Stimulated activated CD8-positive, alpha-beta memory T cell treated with anti-CD3 and anti-CD28 coated beads, Interleukin-15, amount 100 ng/mL, for 4 hours (primary cell): ENCODE results near the gene SPG7.
"Not testable (repeated sequence)": the region's sequence is repeated elsewhere in the genome, so short reads cannot be mapped to it uniquely, and the experiment has no call there.

Experiments
- DNase-seq, 2 donors: peaks; one replicate each; pipeline ENCODE4 v3.0.0-alpha.2; 2020; ENCODE audit warnings: low read depth in 2 of 2

Gene SPG7

DNA sequence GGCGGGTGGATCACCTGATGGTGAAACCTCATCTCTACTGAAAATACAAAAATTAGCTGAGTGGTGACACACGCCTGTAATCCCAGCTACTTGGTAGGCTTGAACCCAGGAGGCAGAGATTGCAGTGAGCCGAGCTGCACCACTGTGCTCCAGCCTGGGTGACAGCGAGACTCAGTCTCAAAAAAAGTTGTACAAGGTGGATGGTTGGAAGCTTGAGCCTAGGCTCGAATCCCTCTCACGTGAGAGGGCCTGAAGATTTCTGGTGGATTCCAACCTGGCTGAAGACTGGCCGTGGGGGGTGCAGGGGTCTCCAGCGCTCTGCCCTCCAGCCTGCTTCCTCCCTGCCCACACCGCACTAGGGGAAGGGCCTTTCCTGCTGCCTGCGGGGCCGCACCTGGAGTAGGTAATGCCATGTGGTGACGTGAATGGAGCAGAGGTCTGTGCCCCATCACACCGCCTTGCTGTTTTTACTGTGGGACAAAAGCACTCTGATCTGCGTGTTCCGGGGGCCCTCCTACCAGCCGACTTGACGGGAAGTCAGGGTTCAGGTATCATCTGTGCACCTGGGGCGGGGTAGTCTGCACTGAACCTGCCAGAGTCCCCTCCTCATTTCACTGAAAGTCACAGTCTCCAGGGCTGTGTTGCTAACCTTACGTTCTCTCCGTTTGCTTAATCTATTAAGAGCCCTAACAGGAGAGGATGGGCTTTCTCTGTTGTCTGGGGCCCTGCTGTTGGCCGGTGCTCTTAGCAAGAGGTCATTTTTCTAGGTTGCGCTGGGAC, 56.5 kb downstream of the SPG7 start:
- DNase-seq, result no peak

DNA sequence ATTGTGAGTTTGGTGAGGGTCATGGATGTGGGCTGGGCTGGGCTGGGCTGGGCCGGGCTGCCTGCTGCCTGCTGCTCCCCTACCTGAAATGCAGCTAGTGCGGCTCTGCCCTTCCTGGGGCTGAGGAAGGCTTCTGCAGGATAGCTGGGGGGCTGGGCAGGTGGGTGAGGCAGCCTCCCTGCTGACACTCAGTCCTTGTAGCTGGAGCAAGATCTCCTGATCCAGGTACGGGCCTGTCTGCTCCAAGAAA, 57.0 kb downstream of the SPG7 start:
- no peak for DNase-seq

DNA sequence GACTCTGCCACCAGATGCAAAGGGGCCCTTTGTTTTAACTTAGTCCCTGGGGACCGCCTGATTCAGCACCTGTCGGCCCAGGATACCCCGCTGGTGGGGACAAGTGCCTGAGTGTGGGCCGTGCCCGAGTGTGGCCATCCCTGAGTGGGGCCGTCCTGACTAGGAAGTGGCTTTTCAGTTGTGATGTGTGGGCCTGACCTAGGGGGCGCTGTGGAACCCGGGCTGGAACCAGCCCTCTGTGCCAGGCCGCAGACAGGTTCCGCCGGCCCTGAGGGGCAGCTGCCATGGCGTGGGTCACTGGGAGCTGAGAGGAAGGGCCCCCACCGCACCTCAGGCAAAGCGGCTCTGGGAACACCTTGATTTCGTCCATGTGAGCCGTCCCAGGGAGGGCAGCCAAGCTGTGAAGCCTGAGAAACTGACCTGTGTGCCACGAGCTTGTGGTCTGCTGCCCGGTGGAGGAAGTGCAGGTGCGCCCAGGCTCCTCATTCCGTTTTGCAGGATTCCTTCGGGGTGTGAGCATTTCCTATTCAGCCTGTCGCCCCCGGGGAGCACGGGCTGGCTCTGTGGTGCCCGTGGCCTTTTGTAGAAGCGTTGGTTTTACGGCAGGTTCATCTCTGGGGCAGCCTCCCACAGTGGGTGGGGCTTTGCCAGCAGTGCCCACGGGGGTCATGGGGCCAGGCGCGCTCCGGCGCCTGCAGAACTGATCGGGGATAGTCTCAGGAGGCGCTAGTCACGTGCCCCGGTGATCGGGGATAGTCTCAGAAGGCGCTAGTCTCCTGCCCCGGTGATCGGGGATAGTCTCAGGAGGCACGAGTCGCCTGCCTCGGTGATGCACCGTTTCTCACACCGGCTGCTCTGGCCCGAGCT, 57.5 kb downstream of the SPG7 start:
- DNase-seq, result peak in 1 of 2 donors; percentile 16

DNA sequence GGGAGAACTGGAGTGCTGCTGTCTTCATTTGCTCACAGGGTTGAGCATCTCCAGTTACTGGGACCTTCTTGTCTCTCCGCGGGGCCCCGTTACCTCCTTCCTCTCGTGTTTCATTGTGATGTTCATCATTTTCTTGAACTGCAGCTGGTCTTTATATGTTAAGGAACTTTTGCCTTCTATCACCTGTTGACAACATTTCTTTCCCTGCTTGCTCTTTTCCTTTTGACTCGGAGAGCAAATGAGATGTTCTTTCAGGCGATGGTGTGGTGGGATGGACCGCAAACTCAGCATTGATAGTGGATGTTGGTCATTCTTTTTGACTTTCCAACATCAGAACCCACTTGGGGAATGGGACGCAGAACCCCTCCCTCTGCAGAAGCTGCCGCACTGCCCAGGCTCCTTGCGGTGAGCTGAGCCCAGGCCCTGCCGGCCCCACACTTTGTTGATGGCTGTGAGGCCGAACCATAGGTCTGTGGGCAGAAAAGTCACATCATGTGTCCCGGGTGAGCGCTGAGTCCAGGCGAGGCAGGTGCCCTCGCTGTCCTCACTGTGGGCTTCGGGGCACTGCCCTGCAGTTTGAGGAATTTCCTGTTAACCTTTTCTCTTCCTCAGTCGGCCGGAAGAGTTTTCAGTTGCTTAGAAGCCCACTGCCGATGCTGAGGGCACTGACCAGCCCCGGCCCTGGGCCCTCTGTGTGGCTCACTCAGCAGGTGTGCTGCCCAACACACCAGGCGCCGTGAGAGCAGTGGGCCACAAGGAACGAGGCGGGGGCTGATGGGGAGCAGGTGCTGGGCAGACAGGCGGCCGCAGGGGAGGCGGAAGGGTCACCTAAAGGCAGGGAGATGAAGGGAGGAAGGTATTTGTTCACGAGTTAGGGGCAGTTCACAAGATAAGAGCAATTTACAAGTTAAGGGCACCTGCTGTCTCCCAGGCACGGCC, 59.7 kb downstream of the SPG7 start:
- no peak for DNase-seq

DNA sequence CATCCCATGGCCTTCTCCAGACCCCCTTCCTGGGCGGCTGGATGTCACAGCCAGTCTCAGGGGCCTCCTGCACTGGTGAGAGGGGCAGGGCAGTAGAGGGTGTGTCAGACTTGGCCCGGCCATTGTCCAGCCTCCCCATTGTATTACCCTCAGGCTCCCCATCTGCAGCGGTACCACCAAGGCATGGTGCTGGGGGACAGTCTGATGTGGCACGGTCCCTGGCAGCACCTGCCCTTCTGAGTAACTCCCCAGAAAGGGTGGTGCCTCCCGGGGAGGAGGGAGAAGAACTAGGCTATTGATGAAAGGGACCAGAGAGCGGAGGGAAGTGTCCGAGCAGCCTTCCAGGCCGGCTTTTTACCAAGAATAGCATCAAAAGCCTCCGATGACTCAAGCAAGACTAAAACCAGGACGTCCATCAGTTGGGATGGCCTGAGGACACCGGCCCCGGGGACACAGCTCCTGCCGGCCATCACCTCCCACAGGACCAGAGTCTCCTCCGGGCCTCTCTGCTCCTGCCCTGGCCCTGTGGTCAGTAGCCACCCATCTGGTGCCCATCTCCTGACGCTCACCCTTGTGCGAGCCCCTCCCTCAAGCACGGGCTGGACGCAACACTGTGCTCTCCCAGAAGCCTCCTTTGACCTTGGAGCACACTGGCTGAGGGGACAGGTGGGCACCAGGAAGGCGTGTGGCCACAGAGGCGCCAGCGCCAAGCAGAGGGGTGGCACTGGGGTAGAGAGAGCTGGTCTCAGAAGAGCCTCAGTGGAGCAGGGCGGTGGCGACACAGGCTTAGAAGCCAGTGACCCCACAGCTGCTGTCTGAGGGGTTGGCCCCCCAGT, 61.5 kb downstream of the SPG7 start:
- DNase-seq, result no peak

DNA sequence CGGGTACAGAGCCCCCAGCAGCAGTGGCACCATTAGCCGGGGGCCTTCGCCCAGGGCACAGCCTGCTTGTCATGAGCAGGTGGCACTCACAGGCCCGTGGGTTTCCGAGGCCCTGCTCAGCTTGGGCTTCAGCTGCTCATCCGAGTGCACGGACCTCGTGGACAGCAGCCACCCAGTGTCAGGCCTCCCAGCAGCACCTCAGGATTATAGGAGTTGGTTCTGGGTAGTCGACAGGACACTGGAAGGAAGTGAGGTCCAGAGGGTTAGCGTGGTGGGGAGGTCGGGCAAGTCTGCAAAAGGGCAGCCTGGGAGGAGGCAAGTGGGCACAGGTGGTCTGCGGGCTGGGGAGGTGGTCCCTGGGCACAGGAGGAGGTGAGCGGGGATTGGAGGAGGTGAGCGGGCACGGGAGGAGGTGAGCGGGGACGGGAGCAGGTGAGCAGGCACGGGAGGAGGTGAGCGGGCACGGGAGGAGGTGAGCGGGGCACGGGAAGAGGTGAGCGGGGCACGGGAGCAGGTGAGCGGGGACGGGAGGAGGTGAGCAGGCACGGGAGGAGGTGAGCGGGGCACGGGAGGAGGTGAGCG, 62.2 kb downstream of the SPG7 start:
- DNase-seq, result no peak

DNA sequence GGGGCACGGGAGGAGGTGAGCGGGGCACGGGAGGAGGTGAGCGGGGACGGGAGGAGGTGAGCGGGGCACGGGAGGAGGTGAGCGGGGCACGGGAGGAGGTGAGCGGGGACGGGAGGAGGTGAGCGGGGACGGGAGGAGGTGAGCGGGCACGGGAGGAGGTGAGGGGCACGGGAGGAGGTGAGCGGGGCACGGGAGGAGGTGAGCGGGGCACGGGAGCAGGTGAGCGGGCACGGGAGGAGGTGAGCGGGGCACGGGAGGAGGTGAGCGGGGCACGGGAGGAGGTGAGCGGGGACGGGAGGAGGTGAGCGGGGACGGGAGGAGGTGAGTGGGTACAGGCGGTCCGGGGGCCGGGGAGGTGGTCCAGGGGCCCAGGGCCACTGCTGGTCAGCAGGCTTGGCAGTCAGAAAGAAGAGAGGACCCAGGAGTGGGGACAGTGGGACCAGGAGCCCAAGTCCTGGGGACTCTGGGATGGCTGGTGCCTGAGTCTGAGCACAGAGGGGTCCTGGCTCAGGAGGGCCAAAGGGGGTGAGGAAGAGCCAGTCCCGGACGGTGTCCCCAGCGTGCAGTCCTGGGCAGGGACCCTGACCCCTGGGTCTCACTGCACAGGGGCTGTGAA, 62.9 kb downstream of the SPG7 start:
- DNase-seq, result not testable (repeated sequence)

DNA sequence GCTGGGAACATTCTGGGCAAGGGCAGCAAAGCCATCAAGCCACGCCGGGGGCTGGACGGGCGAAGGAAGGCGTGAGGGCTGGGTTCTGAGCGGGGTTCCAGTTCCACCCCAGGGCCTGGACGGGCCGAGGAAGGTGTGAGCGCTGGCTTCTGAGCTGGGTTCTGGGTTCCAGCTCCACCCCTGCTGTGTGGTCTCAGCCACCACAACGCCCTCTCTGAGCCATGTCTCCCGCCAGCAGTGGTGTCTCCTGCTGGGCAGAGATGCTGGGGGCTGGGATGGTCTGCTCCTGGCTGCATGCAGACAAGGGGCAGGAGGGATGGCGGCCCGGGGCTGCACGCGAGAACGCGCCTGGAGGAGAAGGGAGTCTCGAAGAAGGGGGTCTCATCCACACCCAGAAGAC, 63.4 kb downstream of the SPG7 start:
- no peak for DNase-seq

DNA sequence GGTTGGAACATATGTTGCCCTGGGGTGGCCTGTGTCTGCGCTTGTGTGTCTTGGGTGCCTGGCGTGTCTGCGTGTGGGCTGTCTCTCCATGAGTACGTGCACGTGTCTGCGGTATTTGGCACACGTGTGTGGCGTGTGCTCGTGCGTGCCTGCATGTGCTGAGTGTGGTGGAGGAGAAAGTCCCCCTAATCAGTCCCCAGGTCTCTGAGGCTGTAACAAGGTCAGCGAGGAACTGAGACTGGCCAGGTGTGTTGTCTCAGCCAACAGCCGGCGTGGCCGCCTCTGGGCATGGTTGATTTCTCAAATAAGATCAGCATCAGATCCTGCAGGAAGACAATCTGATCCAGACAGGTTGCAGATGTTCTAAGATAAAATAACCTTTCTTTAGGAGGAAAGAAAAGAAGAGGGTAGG, 63.9 kb downstream of the SPG7 start:
- no peak for DNase-seq

DNA sequence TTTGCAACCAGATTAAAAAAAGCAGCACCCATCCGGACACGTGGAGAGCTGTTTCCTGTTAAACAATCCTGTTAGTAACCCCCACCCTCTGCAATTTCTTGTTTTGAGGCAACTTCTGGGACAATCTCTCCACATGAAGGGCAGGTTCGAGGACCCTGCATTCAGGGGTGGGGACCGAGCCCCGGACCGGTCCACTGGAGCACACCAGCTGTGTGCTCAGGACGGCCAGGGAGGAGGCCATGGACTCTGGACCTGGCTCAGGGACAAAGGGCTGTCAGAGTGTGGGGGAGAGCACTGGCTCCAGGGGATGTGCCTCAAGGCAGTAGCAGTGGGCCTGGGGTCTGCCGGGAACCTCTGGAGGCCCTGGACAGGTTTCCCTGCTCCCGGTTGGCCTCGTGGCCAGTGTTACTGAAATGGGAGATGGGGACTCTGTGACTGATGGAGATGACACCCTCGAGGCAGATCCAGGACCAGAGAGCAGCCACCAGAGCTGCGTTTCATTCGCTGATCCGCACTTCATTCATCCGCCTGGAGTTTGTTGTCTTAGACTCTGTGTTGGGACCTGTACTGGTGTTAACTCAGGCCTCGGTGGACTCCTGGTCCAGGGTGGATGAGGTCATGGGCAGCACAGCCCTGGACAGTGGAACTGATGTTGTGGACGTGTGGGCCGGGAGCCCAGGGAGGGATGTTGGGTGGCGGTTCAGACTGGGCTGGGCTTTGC, 64.4 kb downstream of the SPG7 start:
- DNase-seq, result no peak

DNA sequence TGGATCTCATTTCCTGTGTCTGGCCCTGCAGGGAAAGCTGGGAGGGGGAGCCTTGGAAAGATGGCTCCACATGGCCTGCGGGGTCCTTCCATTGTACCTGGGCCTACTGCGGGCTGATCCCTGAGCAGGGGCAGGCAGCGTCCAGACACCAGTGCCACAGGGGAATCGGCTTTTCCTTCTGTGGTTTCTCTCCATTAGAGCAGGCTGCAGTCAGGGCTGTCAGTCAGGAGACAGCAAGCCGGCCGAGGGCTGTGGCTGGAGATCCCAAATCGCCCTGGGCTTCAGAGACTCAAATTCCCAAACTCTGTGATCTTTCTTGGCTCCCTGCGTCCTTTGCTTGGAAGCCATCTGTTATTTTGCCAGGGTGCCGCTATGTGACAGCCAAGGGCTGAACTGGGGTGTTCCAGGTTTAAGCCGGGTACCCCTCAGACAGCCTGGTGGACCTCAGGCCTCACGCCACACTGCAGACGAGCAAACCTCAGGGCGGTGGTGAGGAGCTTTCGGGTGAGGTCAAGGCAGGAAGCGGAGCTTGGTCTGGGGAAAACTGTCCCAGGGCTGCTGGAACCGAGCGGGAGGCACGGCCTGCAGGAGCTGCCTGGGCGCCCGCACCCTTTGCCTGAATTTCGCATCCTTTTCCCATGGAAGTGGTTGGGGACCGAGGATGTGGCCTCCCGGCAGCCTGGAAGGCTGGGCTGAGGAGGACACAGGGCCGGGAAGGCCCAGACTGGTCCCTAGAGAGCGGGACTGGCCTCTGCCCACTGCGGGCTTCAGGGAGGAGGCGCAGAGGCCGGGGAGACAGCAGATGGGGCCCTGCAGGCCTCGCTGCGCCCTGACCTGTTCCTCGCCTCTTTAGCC, 65.8 kb downstream of the SPG7 start:
- DNase-seq, result no peak

DNA sequence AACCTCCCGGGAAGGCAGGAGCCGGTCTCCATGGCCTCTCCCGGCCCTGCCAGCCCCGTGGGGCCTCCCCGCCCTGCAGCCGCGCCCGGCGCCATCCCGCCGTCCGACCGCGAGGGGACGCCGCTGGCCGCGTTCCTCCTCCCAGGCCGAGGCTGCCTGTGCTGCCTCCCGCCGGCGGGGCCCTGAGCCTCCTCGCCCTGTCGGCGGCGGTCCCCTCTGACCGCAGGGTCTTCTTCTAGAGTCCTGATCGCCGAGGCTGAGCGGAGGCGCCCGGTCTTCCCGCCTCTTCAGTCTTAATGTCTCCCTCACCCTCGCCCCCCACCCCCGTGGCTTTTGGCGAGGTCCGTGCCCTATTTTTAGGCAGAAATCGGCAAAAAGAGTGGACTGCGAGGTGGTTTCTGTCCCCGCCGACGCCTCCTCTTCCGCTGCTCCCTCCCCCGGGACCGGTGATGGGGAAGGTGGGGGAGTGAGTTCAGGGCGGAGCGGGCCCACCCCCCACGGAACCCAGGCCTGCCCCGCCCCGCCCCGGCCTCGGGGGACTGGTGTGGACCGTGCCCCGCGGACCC, 66.6 kb downstream of the SPG7 start:
- no peak for DNase-seq

DNA sequence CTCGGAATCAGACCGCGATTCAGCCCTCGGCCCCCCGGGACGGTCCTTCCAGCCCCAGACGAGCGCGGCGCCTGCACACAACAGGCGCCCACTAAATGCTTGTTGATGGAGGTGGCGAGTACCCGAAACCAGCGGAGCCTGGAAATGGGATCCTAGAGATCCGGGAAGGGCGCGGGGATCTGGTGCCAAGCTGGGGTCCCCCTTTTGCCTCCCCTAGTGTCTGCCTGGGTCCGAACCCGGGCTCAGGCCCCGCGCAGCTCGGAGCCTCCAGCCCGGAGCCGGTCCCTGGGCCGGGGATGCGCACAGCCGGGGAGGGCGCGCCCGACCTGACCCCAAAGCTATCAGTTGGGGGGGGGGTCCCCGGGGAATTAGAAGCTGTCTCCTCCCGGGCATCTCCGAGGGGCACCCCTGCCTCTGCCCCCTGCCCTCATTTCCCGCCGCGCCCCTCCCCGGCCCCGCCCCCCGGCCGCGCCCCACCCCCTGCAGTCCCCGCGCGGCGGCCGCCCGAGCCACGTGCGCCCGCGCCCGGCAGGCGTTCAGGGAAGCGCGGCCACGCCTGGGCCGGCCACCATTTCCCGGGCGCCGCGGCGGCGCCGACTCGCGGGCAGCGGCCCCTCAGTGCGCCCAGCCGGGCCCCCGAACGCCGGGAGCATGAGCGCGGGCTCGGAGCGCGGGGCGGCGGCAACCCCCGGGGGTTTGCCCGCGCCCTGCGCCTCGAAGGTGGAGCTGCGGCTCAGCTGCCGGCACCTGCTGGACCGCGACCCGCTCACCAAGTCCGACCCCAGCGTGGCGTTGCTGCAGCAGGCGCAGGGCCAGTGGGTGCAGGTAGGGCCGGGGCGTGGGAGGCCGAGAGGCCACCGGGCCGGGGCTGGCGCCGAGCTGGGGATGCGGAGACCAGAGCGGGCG, 67.3 kb downstream of the SPG7 start, which contains the start of gene CPNE7:
TSS of gene CPNE7 (plus strand) at position 512 of the 906 bp plus-strand sequence. CDS start at position 652, 140 bp downstream.
- DNase-seq, result no peak

DNA sequence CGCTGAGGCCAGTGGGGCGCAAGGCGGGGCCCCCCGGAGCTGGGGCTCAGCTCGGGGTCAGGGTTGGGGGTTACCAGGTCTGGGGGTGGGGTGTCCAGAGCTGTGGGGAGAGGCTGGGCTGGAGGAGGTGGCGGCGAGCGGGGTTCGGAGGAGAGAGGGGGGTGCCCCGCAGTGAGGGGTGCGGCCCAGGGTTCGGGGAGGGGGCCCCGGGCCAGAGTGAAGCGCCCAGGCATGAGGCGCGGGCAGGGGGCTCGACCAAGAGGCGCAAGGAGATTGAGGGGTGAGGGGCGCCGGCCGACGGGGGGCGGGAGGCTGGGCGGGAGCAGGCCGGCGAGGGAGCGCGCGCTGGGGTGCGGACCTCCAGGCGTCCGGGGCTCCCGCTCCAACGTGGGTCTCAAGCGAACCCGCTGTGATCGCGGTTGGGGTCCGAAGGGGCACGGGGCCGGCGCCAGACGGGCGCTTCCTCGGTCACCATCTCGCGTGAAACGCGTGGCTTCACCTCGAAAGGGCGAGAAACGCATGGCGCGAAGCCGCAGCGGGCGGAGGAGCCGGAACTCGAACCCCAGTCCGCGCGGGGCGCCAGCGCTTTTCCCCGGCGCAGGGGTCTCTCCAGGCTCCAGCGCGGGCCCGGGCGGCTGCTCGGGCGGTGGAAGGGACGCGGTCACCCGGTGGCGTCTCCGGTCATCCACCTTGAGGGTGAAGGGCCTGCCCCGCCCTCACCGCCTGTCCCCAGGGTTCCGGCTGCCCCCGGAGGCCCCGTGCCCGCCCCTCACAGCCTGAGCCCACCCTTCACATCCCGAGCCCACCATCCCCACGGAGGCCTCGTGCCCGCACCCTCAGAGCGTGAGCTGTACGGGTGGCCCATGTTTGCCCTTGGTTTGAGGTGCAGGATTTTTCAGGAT, 68.2 kb downstream of the SPG7 start:
- no peak for DNase-seq

DNA sequence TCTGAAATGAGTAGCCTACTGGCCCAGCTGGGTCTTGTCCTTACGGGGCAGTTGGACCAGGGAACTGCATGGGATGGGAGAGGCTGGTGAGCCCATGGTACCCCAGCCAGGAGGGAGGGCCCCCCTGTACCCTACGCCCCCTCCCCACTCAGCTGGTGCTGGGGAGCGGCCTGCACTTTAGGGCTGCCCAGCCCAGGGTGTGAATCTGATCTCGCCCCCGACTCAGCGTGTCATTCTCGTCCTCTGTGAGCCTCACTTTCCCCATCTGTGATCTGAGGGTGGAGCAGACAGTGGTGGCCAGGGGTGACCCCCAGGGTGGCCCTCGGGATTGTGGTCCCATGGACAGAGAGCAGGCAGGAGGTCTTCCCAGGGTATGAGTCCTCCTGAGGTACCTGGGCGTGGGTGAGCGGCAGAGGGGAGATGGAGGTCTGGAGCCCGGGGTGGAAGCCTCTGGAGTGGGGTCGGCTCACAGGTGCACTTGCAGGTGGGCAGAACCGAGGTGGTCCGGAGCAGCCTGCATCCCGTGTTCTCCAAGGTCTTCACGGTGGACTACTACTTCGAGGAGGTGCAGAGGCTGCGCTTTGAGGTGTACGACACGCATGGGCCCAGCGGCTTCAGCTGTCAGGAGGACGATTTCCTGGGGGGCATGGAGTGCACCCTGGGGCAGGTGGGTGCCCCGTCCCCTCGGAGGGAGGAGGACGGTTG, 69.0 kb downstream of the SPG7 start:
- DNase-seq, result no peak

DNA sequence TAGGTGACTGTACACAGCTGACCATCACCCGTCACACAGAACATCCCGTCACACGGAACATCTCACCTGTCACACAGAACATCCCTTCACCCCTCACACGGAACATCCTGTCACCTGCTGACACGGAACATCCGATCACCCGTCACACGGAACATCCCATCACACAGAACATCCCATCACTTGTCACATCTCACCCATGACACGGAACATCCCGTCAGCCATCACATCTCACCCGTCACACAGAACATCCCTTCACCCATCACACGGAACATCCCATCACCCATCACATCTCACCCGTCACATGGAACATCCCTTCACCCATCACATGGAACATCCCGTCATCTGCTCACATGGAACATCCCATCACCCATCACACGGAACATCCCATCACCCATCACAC, 71.1 kb downstream of the SPG7 start:
- no peak for DNase-seq
